ENCODE measurements around the gene RAE1.

DNA sequence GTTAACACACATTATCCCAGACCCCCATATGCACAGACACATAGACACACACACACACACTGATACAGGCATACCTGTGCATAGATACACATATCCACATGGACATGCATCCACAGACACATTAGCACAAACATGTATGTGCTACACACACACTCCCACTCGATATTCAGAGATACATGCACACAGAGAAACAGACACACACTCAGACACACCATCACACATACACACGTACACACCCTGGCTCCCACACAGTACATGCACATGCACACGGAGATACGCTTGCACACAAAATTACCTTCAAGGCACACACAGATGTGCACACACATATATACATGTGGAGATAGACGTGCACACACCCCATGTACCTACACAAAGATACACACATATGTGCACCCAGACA, 59.9 kb downstream of the RAE1 start:
- TF ChIP-seq, protein P1, sequence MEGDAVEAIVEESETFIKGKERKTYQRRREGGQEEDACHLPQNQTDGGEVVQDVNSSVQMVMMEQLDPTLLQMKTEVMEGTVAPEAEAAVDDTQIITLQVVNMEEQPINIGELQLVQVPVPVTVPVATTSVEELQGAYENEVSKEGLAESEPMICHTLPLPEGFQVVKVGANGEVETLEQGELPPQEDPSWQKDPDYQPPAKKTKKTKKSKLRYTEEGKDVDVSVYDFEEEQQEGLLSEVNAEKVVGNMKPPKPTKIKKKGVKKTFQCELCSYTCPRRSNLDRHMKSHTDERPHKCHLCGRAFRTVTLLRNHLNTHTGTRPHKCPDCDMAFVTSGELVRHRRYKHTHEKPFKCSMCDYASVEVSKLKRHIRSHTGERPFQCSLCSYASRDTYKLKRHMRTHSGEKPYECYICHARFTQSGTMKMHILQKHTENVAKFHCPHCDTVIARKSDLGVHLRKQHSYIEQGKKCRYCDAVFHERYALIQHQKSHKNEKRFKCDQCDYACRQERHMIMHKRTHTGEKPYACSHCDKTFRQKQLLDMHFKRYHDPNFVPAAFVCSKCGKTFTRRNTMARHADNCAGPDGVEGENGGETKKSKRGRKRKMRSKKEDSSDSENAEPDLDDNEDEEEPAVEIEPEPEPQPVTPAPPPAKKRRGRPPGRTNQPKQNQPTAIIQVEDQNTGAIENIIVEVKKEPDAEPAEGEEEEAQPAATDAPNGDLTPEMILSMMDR (IDR thresholded peaks at IDR 0.05), result no peak
- TF ChIP-seq POLR2AphosphoS5 (IDR thresholded peaks at IDR 0.05; ENCODE audit: insufficient read depth in 1 of 2, low read depth in 1 of 2) (no peak), POLR2A (IDR thresholded peaks at IDR 0.05) (no peak)

Data from vagina (tissue), 2 donors.